GM12801 (cell line): ENCODE data around the gene PITPNC1.

ENCODE experiments used
- TF ChIP-seq, protein P1 (sequence below): IDR thresholded peaks from one replicate; pipeline ENCODE4 v1.5.1; 2011; ENCODE audit warnings: control low read depth; ENCODE audit not compliant: insufficient read length; ENCODE audit errors: extremely low read depth

PITPNC1 gene

GRCh38 chr17:67496286-67496685, 119.2 kb downstream of the PITPNC1 start:
- TF ChIP-seq, protein P1, sequence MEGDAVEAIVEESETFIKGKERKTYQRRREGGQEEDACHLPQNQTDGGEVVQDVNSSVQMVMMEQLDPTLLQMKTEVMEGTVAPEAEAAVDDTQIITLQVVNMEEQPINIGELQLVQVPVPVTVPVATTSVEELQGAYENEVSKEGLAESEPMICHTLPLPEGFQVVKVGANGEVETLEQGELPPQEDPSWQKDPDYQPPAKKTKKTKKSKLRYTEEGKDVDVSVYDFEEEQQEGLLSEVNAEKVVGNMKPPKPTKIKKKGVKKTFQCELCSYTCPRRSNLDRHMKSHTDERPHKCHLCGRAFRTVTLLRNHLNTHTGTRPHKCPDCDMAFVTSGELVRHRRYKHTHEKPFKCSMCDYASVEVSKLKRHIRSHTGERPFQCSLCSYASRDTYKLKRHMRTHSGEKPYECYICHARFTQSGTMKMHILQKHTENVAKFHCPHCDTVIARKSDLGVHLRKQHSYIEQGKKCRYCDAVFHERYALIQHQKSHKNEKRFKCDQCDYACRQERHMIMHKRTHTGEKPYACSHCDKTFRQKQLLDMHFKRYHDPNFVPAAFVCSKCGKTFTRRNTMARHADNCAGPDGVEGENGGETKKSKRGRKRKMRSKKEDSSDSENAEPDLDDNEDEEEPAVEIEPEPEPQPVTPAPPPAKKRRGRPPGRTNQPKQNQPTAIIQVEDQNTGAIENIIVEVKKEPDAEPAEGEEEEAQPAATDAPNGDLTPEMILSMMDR, result no peak

- TF ChIP-seq, protein P1, result no peak
Observed at GRCh38 chr17:67499685-67500084, 122.6 kb downstream of the PITPNC1 start.

DNA sequence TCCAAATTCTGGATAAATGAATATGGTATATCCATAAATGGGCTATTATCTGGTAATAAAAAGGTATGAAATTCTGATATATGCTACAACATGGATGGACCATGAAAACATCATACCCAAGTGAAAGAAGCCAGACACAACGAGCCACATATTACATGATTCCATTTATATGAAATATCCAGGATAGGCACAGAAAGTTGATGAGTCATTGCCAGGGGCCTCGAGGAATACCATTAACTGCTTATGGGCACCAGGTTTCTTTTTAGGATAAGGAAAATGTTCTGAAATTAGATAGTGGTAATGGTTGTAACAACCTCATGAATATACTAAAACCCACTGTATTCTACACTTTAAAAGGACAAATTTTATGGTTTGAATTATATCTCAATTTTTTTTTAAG, 123.2 kb downstream of the PITPNC1 start:
- TF ChIP-seq, protein P1, result no peak

DNA sequence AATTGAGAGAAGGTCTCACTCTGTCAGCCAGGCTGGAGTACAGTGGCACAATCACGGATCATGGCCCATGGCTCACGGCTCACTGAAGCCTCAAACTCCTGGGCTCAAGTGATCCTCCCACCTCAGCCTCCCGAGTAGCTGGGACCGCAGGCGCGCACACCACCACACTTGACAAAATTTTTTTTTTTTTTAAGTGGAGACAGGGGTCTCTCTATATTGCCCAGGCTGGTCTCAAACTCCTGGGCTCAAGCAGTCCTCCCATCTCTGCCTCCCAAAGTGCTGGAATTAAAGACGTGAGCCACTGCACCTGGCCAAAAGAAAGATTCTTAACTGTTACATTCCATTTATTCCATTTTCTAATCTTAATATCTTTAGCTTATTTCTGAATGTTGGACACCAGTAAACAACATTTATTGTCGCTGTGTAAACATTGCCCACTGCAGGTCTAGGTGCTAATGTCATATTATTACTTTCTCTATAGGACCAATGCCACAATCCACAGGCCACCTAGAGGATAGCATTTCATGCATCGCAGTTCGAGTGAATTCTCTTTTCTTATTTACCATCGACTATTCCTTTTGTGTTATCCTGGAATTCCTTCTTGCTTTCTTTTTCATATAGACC, 123.7 kb downstream of the PITPNC1 start:
- TF ChIP-seq, protein P1, result no peak

- TF ChIP-seq, protein P1, result no peak
Observed at GRCh38 chr17:67502151-67502550, 125.1 kb downstream of the PITPNC1 start.

DNA sequence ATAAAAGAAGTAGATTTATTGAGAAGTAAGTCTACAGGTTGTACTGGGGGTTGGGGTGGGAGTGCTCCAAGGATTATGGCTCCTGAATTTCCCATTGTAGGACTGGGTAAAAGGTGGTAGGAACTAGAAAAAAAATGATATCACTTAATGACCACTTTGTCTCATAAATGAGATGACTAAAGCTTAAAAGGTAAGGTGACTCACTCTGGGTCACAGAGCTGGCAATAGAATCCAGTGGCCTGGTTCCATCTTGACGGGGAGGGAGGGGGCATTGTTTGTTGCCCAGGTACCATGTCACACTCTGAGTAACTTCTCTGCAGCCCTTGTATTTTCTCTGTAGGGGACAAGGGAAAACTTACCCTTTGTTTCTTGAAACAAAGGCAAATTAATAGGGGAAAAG, 126.1 kb downstream of the PITPNC1 start:
- TF ChIP-seq, protein P1, result no peak

DNA sequence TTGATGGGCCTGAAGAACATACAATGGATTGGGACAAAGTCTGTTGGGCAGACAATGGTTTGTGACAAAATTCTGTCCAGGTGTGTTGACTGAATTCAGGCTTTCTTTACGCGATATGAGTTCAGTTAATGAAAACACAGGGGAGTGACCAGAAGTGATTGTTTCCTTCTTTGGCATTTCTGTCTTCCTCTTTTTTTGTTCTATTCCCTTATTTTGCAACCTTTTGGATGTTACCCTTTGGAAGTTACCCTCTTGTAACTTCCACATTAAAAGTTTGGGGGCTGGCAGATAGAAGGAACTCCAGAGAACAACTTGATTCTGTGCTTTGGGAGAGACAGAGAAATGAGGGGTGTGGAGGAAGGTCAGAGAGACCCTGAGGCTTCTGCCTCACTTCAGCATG, 126.7 kb downstream of the PITPNC1 start:
- TF ChIP-seq, protein P1, result no peak
